ENCODE measurements around the gene ANKFY1.
A peak's percentile ranks its signal among the peaks of the same experiment; 100 is the strongest.
"Not testable (repeated sequence)": the region's sequence is repeated elsewhere in the genome, so short reads cannot be mapped to it uniquely, and the experiment has no call there.

ANKFY1 gene

GRCh38 chr17:4152471-4152870 lies 111.3 kb downstream of the ANKFY1 start:
- no peak for FAIRE-seq

- FAIRE-seq = no peak
Measured at GRCh38 chr17:4150096-4150495, 113.7 kb downstream of the ANKFY1 start.

GRCh38 chr17:4148611-4149308 lies 115.0 kb downstream of the ANKFY1 start:
- no peak for FAIRE-seq

GRCh38 chr17:4147751-4148310 lies 115.9 kb downstream of the ANKFY1 start:
- no peak for FAIRE-seq

GRCh38 chr17:4146641-4147040 lies 117.1 kb downstream of the ANKFY1 start:
- no peak for FAIRE-seq

GRCh38 chr17:4144422-4144747 lies 119.4 kb downstream of the ANKFY1 start:
- FAIRE-seq = no peak

GRCh38 chr17:4143563-4144421 lies 120.0 kb downstream of the ANKFY1 start:
- FAIRE-seq = peak; percentile 81

- FAIRE-seq = no peak
Measured at GRCh38 chr17:4142107-4142900, 121.5 kb downstream of the ANKFY1 start.

- no peak for FAIRE-seq
Measured at GRCh38 chr17:4140125-4140524, 123.7 kb downstream of the ANKFY1 start.

- FAIRE-seq = not testable (repeated sequence)
Measured at GRCh38 chr17:4138906-4139526, 124.8 kb downstream of the ANKFY1 start.

GRCh38 chr17:4136373-4136772 lies 127.4 kb downstream of the ANKFY1 start:
- FAIRE-seq = no peak

GRCh38 chr17:4135489-4135888 lies 128.3 kb downstream of the ANKFY1 start:
- no peak for FAIRE-seq

- no peak for FAIRE-seq
Measured at GRCh38 chr17:4134721-4135120, 129.1 kb downstream of the ANKFY1 start.

GRCh38 chr17:4130715-4131114 lies 133.1 kb downstream of the ANKFY1 start:
- no peak for FAIRE-seq

GRCh38 chr17:4127555-4127954 lies 136.2 kb downstream of the ANKFY1 start:
- FAIRE-seq = no peak

GRCh38 chr17:4125552-4125951 lies 138.2 kb downstream of the ANKFY1 start:
- no peak for FAIRE-seq

- no peak for FAIRE-seq
Measured at GRCh38 chr17:4124999-4125398, 138.8 kb downstream of the ANKFY1 start.

GRCh38 chr17:4120332-4120731 lies 143.4 kb downstream of the ANKFY1 start:
- FAIRE-seq = no peak

GRCh38 chr17:4119299-4119698 lies 144.5 kb downstream of the ANKFY1 start:
- FAIRE-seq = no peak

- FAIRE-seq = no peak
Measured at GRCh38 chr17:4118015-4118743, 145.6 kb downstream of the ANKFY1 start.

- no peak for FAIRE-seq
Measured at GRCh38 chr17:4116516-4116915, 147.3 kb downstream of the ANKFY1 start.

All from endometrium (tissue), 2 donors.